GM12865 (cell line): ENCODE data around the gene SSU72.
"Not testable (repeated sequence)": the region's sequence is repeated elsewhere in the genome, so short reads cannot be mapped to it uniquely, and the experiment has no call there.

Experiments used
- DNase-seq: peaks from one replicate; pipeline ENCODE4 v3.0.0; 2010; ENCODE audit warnings: low read depth
- H3K4me3 ChIP-seq: 2 replicates; pipeline ENCODE4 v1.5.1; 2011; ENCODE audit warnings: mild to moderate bottlenecking, low read depth, low read length, control low read depth
- CTCF ChIP-seq: IDR thresholded peaks from 2 replicates; pipeline ENCODE4 v1.5.1; 2011; ENCODE audit warnings: low read length, control low read depth, low read depth, inconsistent platforms; ENCODE audit not compliant: insufficient read depth; ENCODE audit errors: missing control alignments

Gene SSU72

GRCh38 chr1:1531947-1532346 is 42.7 kb downstream of the SSU72 start:
- DNase-seq = no peak
- TF ChIP-seq CTCF = no peak

GRCh38 chr1:1529936-1530335 is 44.7 kb downstream of the SSU72 start:
- no peak for DNase-seq
- TF ChIP-seq CTCF = no peak
- no peak overlapping the region for H3K4me3 ChIP-seq

More at GRCh38 chr1:1531947-1532346, 42.7 kb downstream of the SSU72 start:
- H3K4me3 ChIP-seq = no peak overlapping the region

- no peak overlapping the region for H3K4me3 ChIP-seq
- no peak for DNase-seq
- TF ChIP-seq CTCF = no peak
Observed at GRCh38 chr1:1529321-1529720, 45.3 kb downstream of the SSU72 start.

GRCh38 chr1:1528301-1529267 is 46.1 kb downstream of the SSU72 start:
- H3K4me3 ChIP-seq = no peak overlapping the region
- DNase-seq = no peak
- TF ChIP-seq CTCF = no peak

- no peak for TF ChIP-seq CTCF
- no peak for DNase-seq
Observed at GRCh38 chr1:1527092-1527816, 47.4 kb downstream of the SSU72 start.

GRCh38 chr1:1526476-1526875 is 48.2 kb downstream of the SSU72 start:
- H3K4me3 ChIP-seq, DNase-seq: not testable (repeated sequence)

More at GRCh38 chr1:1527092-1527816, 47.4 kb downstream of the SSU72 start:
- H3K4me3 ChIP-seq = no peak overlapping the region

GRCh38 chr1:1524750-1525383 is 49.8 kb downstream of the SSU72 start:
- H3K4me3 ChIP-seq, DNase-seq: not testable (repeated sequence)

GRCh38 chr1:1523651-1524050 is 51.0 kb downstream of the SSU72 start:
- H3K4me3 ChIP-seq, DNase-seq: not testable (repeated sequence)

GRCh38 chr1:1523226-1523625 is 51.4 kb downstream of the SSU72 start:
- DNase-seq, H3K4me3 ChIP-seq: not testable (repeated sequence)

GRCh38 chr1:1522536-1522935 is 52.1 kb downstream of the SSU72 start:
- not testable (repeated sequence) for H3K4me3 ChIP-seq, DNase-seq
